MCF 10A (cell line): ENCODE data around the gene LRRTM1. TPM values are rescaled to one million over a fixed set of nuclear protein-coding genes. Genes with fewer than 3 reads are reported as not detected.

Experiments used
- BruUV-seq: library from RNA; stranded (reverse); fragments of 400-500 nt; replicated peaks from 2 replicates; lab custom pipeline; 2021; lab: Mats Ljungman, UMichigan
- CTCF ChIA-PET: fragments of 300-600 bp; sonication (Branson Sonifier 250); formaldehyde crosslinking; extraction: SDS; loops from one replicate; lab custom pipeline; 2021; ENCODE audit warnings: antibody characterized with exemption, inconsistent platforms; lab: Yijun Ruan, JAX
- POLR2A ChIA-PET: fragments of 300-600, 350-650 bp; sonication (Branson Sonifier 250); formaldehyde crosslinking; extraction: SDS; loops from one replicate; lab custom pipeline; 2020; ENCODE audit warnings: antibody characterized with exemption, inconsistent platforms; lab: Yijun Ruan, JAX
- DNase-seq: peaks from one replicate; pipeline ENCODE4 v3.0.0-alpha.2; 2018; ENCODE audit not compliant: unreplicated experiment
- H3K27ac Mint-ChIP-seq: one replicate; pipeline ENCODE4 v1.8.0; 2022; ENCODE audit warnings: mild to moderate bottlenecking, low read depth, mixed read lengths; ENCODE audit not compliant: unreplicated experiment
- H3K27me3 Mint-ChIP-seq: one replicate; pipeline ENCODE4 v1.8.0; 2022; ENCODE audit warnings: mixed read lengths; ENCODE audit not compliant: insufficient read depth, unreplicated experiment
- H3K36me3 Mint-ChIP-seq: one replicate; pipeline ENCODE4 v1.8.0; 2022; ENCODE audit warnings: mild to moderate bottlenecking, moderate library complexity, mixed read lengths; ENCODE audit not compliant: insufficient read depth, unreplicated experiment
- H3K4me1 Mint-ChIP-seq: one replicate; pipeline ENCODE4 v1.8.0; 2022; ENCODE audit warnings: mixed read lengths; ENCODE audit not compliant: insufficient read depth, unreplicated experiment
- H3K4me3 Mint-ChIP-seq: one replicate; pipeline ENCODE4 v1.8.0; 2022; ENCODE audit warnings: mild to moderate bottlenecking, moderate library complexity, mixed read lengths; ENCODE audit not compliant: unreplicated experiment
- H3K9me3 Mint-ChIP-seq: one replicate; pipeline ENCODE4 v1.8.0; 2022; ENCODE audit warnings: mixed read lengths; ENCODE audit not compliant: unreplicated experiment
- intact Hi-C: fragments of 100-400 bp; cut with micrococcal nuclease; formaldehyde crosslinking; loops from 2 replicates; pipeline ENCODE4 v1.14.1; 2022
- total RNA-seq: library from RNA; stranded (reverse); gene quantifications from 2 replicates; pipeline ENCODE4 v1.2.3, GENCODE V29; 2022
- TF ChIP-seq, protein P1 (sequence below): fragments of 200-600 bp; IDR thresholded peaks from one replicate; pipeline ENCODE4 v1.8.0; 2022; ENCODE audit warnings: antibody characterized with exemption, mild to moderate bottlenecking; ENCODE audit not compliant: unreplicated experiment

Gene LRRTM1
- total RNA-seq, 1 experiment from 2014 or later: not detected

DNA sequence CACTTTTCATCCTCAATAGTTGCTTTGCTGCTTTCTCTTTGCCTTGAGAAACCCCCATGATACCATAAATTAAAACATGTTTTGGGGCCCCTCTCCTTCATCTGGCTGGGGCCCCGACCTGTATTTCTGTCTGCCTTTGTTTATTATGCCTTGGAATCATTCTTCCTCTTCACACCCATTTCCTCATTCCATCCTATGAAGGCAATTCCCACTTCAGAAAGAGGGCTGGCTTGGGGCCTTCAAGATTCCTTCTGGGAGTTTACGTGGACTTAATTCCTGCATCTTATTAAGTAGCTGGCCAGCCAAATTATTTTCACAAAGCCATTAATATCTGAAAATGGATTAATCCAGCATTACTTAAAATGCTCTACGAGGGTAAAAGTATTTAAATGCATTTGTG is 6.8 kb upstream of the LRRTM1 start:
- no TSS peak for BruUV-seq
- no peak overlapping the region for H3K27ac Mint-ChIP-seq
- POLR2A ChIA-PET: no interaction called here

DNA sequence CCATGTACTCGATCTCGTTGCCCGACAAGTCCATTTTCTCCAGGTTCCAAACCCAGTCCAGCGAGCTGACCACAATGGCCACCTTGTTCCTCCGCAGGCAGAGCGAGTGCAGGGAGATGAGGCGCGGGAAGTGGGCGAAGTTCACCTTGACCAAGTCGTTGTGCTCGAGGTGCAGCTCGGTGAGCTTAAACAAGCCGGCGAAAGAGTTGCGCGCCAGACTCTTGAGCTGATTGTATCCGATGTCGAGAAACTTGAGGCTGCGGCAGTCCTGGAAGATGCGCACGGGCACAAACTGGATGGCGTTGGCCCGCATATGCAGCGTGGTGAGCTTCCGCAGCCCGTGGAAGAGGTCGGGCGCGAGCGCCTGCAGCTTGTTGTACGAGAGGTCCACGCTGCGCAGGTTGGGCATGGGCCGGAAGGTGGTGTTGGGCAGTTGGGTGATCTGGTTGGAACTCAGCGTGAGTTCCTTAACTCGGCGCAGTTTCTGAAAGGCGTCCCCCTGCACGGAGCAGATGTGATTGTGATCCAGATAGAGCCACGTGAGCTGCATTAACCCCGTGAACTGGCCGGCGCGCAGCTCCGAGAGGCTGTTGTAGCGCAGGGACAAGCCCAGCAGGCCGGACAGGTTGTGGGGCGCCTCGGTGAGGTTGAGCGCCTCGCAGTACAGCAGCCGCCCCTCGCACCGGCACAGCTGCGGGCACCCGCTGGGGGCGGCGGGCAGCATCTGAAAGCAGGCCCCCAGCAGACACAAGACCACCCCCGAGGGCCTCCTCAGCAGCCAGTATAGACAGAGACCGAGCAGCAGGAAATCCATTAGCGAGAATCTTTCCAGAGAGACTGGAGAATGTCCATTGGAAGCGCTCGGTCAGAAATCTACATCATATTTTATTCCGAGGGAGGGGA is 1.3 kb downstream of the LRRTM1 start:
- POLR2A ChIA-PET: no interaction called here
- Mint-ChIP-seq H3K4me1 (no peaks in the 10 kb centered on the region), H3K27ac (no peak overlapping the region), H3K9me3 (no peaks in the 10 kb centered on the region), H3K36me3 (no peaks in the 10 kb centered on the region), H3K27me3 (peaks cover 11% of the 10 kb centered on the region), H3K4me3 (no peak overlapping the region)
- CTCF ChIA-PET: interaction anchor here (0.6 to 1.2 kb wide), 3 partner anchors 23 to 1348 kb away, joined by 3 to 4 read pairs (median 3); no protein-coding TSS in a partner anchor
- TF ChIP-seq, protein P1, sequence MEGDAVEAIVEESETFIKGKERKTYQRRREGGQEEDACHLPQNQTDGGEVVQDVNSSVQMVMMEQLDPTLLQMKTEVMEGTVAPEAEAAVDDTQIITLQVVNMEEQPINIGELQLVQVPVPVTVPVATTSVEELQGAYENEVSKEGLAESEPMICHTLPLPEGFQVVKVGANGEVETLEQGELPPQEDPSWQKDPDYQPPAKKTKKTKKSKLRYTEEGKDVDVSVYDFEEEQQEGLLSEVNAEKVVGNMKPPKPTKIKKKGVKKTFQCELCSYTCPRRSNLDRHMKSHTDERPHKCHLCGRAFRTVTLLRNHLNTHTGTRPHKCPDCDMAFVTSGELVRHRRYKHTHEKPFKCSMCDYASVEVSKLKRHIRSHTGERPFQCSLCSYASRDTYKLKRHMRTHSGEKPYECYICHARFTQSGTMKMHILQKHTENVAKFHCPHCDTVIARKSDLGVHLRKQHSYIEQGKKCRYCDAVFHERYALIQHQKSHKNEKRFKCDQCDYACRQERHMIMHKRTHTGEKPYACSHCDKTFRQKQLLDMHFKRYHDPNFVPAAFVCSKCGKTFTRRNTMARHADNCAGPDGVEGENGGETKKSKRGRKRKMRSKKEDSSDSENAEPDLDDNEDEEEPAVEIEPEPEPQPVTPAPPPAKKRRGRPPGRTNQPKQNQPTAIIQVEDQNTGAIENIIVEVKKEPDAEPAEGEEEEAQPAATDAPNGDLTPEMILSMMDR: no peak
- intact Hi-C loops: no loop called here
- BruUV-seq: no TSS peak
- no peak for DNase-seq

More for the DNA sequence above, 6.8 kb upstream of the LRRTM1 start:
- Mint-ChIP-seq H3K9me3 (no peaks in the 10 kb centered on the region), H3K27me3 (no peaks in the 10 kb centered on the region), H3K4me1 (peaks cover 5% of the 10 kb centered on the region), H3K36me3 (no peaks in the 10 kb centered on the region), H3K4me3 (no peak overlapping the region)
- TF ChIP-seq, protein P1: no peak
- CTCF ChIA-PET: no interaction called here
- no peak for DNase-seq
- intact Hi-C loops: no loop called here

DNA sequence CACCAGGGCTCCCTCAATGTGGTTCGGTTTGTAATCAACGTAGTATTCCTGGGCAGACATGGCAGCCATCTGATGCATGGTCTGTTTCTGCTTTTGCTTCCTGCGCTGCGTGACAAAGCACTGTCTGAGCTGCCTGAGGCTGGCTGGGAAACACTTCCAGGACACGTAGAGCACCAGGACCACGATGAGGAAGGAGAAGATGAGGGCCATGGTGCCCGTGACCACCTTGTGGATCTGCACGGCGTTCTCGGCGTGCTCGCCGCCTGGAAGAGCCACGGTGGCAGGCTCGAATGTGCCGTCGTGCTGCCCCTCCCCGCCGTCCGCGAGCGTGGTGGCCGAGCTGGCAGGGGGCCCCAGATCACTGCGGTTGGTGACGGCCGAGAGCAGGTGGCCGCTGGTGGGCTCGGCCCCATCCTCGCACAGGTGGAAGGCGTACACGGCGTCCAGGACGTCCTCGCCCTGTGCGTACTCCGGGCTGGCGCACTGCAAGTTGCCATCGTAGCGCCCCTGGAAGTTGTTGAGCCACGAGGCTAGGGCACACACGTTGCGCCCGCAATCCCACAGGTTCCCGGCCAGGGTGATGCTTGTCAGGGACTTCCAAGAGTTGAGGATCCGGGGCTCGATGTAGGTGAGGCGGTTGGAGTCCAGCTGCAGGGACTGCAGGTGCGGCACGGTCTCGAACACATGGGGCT is 2.1 kb downstream of the LRRTM1 start:
- DNase-seq: no peak
- Mint-ChIP-seq H3K27ac (no peak overlapping the region), H3K4me3 (no peak overlapping the region), H3K4me1 (no peaks in the 10 kb centered on the region), H3K36me3 (no peaks in the 10 kb centered on the region), H3K9me3 (no peaks in the 10 kb centered on the region), H3K27me3 (peaks cover 11% of the 10 kb centered on the region)
- intact Hi-C loops: no loop called here
- no TSS peak for BruUV-seq
- TF ChIP-seq, protein P1: no peak
- ChIA-PET CTCF (interaction anchor here (0.6 to 1.2 kb wide), 3 partner anchors 24 to 1348 kb away, joined by 3 to 4 read pairs (median 3); no protein-coding TSS in a partner anchor), POLR2A (no interaction called here)

DNA sequence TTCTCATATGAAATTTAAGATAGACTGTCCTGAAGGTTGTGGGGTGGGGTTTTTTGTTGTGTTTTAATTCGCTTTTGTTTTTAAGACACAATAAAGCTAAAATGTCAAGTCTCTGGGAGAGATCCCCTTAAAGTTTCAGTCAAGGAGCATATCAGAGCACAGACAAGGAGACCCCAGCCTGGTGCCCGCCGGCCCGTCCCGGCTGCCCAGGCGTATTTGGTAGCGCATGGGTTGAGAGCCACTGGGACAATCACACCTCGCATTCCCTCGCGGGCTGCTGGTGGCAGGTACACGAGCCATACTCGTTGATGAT is 2.6 kb downstream of the LRRTM1 start:
- CTCF ChIA-PET: no interaction called here
- no peak for DNase-seq
- H3K9me3 Mint-ChIP-seq: no peaks in the 10 kb centered on the region
- no peaks in the 10 kb centered on the region for H3K4me1 Mint-ChIP-seq
- H3K27ac Mint-ChIP-seq: no peak overlapping the region
- peaks cover 11% of the 10 kb centered on the region for H3K27me3 Mint-ChIP-seq
- no TSS peak for BruUV-seq
- POLR2A ChIA-PET: no interaction called here
- TF ChIP-seq, protein P1: no peak
- no peak overlapping the region for H3K4me3 Mint-ChIP-seq
- intact Hi-C loops: no loop called here
- no peaks in the 10 kb centered on the region for H3K36me3 Mint-ChIP-seq
